KOPT-K1 (cell line): ENCODE data around the gene MED16.
A peak's percentile ranks its signal among the peaks of the same experiment; 100 is the strongest.
"Not testable (repeated sequence)": the region's sequence is repeated elsewhere in the genome, so short reads cannot be mapped to it uniquely, and the experiment has no call there.

Experiments used
- H3K27ac ChIP-seq: fragments of 200-600 bp; sonication (generic); 2 replicates; pipeline ENCODE4 v1.5.1; 2016; ENCODE audit warnings: antibody characterized with exemption, mild to moderate bottlenecking, low read depth, low read length; ENCODE audit not compliant: poor library complexity, severe bottlenecking
- H3K36me3 ChIP-seq: fragments of 200-600 bp; sonication (generic); 2 replicates; pipeline ENCODE4 v1.5.1; 2017; ENCODE audit warnings: antibody characterized with exemption, mild to moderate bottlenecking, low read length, moderate library complexity; ENCODE audit not compliant: insufficient read depth
- H3K9me3 ChIP-seq: fragments of 200-600 bp; sonication (generic); 2 replicates; pipeline ENCODE4 v1.5.1; 2017; ENCODE audit warnings: antibody characterized with exemption, low read length, mild to moderate bottlenecking; ENCODE audit not compliant: insufficient read depth, poor library complexity, severe bottlenecking

MED16 gene

DNA sequence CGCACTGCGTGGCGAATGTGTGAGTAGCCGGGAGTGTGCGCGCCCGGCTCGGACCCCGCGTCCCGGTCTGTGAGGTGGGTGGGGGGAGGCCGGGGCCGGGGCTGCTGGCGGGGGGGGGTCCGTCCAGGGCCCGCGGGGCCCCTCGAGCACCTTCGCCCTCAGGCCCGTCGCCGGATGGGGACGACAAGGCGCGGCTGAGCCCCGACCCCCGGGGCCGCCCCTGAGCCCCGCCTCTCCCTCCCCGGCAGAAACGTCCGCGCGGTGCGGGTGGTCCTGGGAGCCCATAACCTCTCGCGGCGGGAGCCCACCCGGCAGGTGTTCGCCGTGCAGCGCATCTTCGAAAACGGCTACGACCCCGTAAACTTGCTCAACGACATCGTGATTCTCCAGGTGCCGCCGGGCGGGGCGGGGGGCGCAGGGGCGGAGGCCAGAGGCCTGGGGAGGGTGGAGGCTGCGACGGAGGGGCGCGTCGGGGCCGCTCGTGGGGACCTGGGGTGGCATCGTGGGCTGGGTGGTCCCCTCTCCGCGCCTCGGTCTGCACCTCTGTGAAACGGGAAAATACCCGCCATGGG, 39.9 kb downstream of the MED16 start:
- Histone ChIP-seq H3K36me3 (no peaks in the 10 kb centered on the region), H3K9me3 (no peaks in the 10 kb centered on the region), H3K27ac (no peak overlapping the region)

- H3K36me3 ChIP-seq: no peaks in the 10 kb centered on the region
- H3K27ac ChIP-seq: no peak within 1 kb of the TSS
- H3K9me3 ChIP-seq: no peaks in the 10 kb centered on the region
These were observed 40.6 kb downstream of the MED16 start, which contains the start of gene ELANE for GRCh38 chr19:852136-853013. ELANE (plus strand) TSS chr19:852303; CDS start chr19:852329, 26 bp downstream.

- Histone ChIP-seq H3K9me3 (no peaks in the 10 kb centered on the region), H3K36me3 (no peaks in the 10 kb centered on the region), H3K27ac (no peak overlapping the region)
These were observed 42.0 kb downstream of the MED16 start for GRCh38 chr19:850979-851335.

GRCh38 chr19:850221-850978, 42.6 kb downstream of the MED16 start:
- Histone ChIP-seq H3K27ac (no peak overlapping the region), H3K36me3 (no peaks in the 10 kb centered on the region), H3K9me3 (no peaks in the 10 kb centered on the region)

DNA sequence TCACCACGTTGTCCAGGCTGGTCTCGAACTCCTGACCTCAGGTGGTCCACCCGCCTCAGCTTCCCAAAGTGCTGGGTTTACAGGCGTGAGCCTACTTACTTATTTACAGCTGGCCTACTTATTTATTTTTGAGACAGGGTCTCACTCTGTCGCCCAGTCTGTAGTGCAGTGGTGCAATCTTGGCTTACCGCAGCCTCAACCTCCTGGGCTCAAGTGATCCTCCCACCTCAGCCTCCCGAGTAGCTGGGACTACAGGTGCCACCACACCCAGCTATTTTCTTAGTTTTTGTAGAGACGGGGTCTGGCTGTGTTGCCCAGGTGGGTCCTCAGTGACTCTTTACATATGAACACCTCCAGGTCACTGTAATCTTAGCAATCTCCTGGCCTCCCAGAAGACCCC, 43.8 kb downstream of the MED16 start:
- H3K27ac ChIP-seq: not testable (repeated sequence)

DNA sequence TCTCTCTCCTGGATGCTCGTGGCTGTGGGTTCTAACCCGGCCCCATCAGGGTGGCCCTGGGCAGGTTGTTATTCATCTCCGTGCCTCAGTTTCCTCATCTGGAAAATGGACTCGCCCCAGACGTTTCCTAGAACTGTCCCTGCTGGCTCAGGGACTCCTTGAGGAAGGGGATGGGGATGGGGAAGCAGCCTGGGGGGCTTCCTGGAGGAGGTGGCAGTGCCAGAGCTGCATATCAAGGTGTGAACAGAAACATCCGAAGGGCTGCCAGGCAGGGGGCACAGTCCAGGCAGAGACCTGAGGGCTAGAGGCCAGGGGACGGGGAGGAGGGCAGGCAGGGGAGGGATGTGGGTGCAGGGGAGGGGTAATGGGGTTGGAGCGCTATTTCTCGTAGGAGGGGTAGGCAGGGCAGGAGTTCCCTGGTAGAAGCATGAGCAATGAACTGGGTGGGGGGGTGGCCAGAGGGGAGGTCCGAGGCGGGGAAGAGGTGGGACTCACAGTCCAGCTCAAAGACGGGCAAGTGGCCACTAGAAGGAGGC, 44.5 kb downstream of the MED16 start:
- Histone ChIP-seq H3K9me3 (no peaks in the 10 kb centered on the region), H3K27ac (no peak overlapping the region), H3K36me3 (no peaks in the 10 kb centered on the region)

More for the DNA sequence above, 43.8 kb downstream of the MED16 start:
- not testable (repeated sequence) for H3K9me3 ChIP-seq, H3K36me3 ChIP-seq

- no peaks in the 10 kb centered on the region for H3K36me3 ChIP-seq
- H3K9me3 ChIP-seq: no peaks in the 10 kb centered on the region
- H3K27ac ChIP-seq: no peak overlapping the region
These were observed 47.1 kb downstream of the MED16 start for GRCh38 chr19:845707-846521.

- Histone ChIP-seq H3K36me3 (no peaks in the 10 kb centered on the region), H3K27ac (no peak overlapping the region), H3K9me3 (no peaks in the 10 kb centered on the region)
These were observed 48.4 kb downstream of the MED16 start for GRCh38 chr19:844546-844971.

DNA sequence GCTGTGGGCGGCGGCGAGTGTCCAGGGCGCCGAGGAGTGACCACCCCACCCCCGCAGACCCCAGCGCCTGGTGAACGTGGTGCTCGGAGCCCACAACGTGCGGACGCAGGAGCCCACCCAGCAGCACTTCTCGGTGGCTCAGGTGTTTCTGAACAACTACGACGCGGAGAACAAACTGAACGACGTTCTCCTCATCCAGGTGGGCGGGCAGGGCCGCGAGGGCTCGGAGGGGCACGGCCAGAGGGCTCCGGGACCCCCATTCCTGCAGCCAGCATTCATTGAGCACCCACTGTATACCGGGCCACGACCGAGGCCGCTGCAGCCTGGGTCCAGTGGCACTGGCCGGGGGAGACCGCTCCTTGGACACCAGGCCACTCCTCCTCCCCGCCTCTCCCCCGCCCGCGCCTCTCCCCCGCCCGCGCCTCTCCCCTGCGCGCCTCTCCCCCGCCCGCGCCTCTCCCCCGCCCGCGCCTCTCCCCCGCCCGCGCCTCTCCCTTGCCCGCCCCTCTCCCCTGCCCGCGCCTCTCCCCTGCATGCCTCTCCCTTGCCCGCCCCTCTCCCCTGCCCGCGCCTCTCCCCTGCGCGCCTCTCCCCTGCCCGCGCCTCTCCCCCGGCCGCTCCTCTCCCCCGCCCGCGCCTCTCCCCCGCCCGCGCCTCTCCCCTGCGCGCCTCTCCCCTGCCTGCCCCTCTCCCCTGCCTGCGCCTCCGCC, 49.0 kb downstream of the MED16 start:
- no peaks in the 10 kb centered on the region for H3K9me3 ChIP-seq
- H3K36me3 ChIP-seq: no peaks in the 10 kb centered on the region
- no peak overlapping the region for H3K27ac ChIP-seq

GRCh38 chr19:843180-843835, 49.7 kb downstream of the MED16 start:
- Histone ChIP-seq H3K9me3 (no peaks in the 10 kb centered on the region), H3K36me3 (no peaks in the 10 kb centered on the region), H3K27ac (no peak overlapping the region)

DNA sequence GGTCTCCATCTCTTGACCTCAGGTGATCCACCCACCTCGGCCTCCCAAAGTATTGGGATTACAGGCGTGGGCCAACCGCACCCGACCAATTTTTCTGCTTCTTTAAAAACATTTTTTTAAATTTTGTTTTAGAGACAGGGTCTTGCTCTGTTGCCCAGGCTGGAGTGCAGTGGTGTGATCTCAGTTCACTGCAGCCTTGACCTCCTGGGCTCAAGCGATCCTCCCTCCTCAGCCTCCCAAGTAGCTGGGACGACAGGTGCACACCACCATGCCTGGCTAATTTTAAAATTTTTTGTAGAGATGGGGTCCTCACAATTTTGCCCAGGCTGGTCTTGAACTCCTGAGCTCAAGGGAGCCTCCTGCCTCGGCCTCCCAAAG, 50.2 kb downstream of the MED16 start:
- not testable (repeated sequence) for H3K9me3 ChIP-seq, H3K27ac ChIP-seq, H3K36me3 ChIP-seq

DNA sequence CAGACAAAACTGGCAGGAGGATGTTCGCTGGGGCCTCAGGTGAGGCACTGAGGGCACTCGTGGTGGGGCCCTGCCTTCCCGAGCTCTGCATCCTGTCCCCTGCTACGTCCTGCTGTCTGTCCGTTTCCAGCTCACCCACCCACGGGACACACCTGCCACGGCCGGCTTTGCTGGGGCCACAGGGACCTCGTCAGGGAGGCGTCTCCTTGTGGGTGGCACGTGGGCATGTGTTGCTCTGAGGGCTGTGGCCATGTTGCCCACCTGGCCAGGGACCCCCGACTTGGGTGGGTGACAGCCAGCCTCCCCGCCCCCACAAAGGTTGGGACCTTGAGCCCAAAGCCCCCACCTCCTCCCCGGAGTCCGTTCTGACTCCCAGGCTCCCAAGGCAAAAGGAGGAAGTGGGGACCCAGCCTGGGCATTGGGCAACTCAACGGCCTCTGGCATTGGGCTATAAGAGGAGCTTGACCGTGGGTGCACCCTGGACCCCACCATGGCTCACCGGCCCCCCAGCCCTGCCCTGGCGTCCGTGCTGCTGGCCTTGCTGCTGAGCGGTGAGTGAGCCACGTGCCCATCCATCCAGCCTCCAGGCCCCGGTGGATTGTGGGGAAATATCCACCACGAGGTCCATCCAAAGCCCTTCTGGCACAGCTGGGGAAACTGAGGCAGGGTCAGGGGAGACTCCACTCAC, 52.3 kb downstream of the MED16 start, which contains the start of gene PRTN3:
TSS of gene PRTN3 (plus strand) at position 481 of the 688 bp plus-strand sequence. CDS start at position 491, 10 bp downstream.
- H3K9me3 ChIP-seq: no peaks in the 10 kb centered on the region
- H3K36me3 ChIP-seq: no peaks in the 10 kb centered on the region
- no peak within 1 kb of the TSS for H3K27ac ChIP-seq

DNA sequence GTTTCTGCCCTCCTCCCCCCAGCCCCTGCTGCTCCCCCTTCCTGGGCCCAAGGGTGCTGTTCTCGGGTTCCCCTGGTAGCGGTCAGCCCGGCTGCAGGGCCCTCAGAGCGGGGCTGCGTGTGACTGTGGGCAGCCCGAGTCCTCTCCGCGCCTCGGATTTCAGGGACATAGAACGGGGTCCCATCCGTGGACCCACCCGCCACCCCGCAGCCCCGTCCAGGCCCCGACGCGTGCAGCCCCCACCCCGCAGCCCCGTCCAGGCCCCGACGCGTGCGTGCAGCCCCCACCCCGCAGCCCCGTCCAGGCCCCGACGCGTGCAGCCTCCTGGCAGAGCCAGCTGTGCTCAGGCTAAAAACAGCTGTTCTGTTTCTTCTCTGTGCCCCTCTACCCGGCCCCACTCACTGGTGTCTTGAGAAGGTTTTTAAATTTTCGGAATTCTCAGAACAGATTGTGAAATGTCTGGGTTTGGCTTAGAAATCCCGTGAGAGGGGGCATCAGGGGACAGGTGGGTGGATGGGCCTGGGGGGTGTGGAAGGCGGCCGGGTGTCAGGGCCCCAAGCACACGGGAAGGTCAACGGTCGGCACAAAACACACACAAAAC, 57.7 kb downstream of the MED16 start:
- Histone ChIP-seq H3K27ac (peak overlapping the region; percentile 25), H3K9me3 (no peaks in the 10 kb centered on the region), H3K36me3 (no peaks in the 10 kb centered on the region)
